ENCODE measurements around the gene RETREG3. TPM values are rescaled to one million over a fixed set of nuclear protein-coding genes. Genes with fewer than 3 reads are reported as not detected.
A peak's percentile ranks its signal among the peaks of the same experiment; 100 is the strongest.
"Not testable (repeated sequence)": the region's sequence is repeated elsewhere in the genome, so short reads cannot be mapped to it uniquely, and the experiment has no call there.

Gene RETREG3
- polyA plus RNA-seq, 1 donor, result 60.6 TPM

GRCh38 chr17:42553866-42554249 lies 55.3 kb downstream of the RETREG3 start:
- DNase-seq, result no peak

DNA sequence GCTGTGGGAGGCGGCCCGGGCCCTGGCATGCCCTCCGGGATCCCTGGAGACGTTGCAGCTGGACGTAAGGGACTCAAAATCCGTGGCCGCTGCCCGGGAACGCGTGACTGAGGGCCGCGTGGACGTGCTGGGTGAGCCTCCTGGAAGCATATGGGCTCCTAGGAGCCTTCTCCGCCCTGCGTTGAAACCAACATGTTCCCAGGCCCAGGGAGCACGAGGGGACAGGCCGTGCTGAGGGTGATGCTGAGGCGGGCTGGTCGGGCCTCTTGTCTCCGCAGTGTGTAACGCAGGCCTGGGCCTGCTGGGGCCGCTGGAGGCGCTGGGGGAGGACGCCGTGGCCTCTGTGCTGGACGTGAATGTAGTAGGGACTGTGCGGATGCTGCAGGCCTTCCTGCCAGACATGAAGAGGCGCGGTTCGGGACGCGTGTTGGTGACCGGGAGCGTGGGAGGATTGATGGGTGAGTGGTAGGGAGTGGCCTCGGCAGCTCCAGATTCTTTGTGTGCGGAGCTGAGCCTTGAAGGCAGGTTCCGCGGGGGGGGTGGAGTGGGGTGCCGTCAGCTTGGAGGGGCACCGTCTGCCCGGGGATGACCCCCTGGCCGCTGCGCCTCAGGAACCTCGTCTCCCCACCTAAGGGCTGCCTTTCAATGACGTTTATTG lies 55.9 kb downstream of the RETREG3 start:
- no peak for DNase-seq

DNA sequence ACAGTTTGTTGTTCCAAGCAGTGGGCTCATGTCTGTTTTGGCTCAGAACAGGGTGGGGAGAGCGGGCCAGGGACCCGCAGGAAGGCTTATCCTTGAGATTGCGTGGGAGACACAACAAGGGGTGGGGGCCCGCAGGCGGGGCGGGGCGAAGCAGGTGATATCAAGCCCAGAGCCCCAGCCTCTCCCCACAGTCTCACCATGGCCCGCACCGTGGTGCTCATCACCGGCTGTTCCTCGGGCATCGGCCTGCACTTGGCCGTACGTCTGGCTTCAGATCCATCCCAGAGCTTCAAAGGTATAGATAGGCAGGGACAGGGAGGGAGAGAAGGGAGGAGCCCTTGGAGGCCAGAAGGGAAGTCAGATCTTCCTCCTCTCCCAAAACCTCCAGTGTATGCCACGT lies 56.4 kb downstream of the RETREG3 start, which contains the start of gene HSD17B1:
Gene HSD17B1 (plus strand): TSS at position 188 of the 400 bp plus-strand sequence. CDS start 11 bp downstream, at position 199.
- DNase-seq, result not testable (repeated sequence)

DNA sequence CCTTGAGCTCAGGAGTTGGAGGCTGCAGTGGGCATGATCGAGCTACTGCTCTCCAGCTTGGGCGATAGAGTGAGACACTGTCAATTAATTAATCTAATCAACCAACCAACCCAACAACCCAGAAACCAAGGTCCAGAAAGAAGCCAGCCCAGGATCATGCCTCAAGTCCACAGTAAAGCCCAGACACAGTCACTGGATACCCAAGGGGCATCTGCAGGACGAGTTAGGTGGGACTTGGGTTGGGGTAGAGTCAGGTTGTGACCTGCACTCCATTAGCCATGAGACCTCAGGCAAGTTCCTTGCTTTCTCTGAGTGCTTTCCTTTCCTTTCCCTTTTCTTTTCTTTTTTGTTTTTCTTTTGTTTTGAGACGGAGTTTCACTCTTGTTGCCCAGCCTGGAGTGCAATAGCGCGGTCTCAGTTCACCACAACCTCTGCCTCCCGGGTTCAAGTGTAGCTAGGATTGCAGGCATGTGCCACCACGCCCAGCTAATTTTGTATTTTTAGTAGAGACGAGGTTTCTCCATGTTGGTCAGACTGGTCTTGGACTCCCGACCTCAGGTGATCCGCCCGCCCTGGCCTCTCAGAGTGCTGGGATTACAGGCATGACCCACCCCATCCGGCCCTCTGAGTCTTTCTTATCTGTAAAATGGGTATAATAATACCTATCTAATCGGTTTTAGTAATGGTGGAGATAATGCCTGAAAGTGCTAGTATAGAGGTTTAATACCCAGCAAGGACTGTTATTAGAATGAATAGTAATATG lies 60.0 kb downstream of the RETREG3 start:
- no peak for DNase-seq

GRCh38 chr17:42548070-42548837 lies 60.9 kb downstream of the RETREG3 start:
- DNase-seq, result peak; percentile 72

DNA sequence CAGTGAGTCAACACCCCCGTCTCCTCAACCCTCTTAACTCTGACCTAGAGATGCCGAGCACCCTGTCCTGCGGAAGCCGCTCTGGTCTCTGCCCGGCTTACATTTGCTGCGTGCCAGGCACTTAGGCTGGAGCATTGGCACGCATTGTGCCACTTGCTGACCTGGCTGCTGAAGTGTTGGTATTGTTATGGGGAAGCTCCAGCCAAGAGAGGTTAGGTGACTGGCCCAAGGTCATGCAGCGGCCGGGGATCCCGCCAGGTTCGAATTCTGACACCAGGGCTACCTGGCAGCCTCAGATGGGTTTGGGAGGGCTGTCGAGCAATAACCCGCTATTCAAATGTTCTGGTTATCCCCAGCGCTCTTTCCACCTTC lies 61.5 kb downstream of the RETREG3 start:
- DNase-seq, result no peak

DNA sequence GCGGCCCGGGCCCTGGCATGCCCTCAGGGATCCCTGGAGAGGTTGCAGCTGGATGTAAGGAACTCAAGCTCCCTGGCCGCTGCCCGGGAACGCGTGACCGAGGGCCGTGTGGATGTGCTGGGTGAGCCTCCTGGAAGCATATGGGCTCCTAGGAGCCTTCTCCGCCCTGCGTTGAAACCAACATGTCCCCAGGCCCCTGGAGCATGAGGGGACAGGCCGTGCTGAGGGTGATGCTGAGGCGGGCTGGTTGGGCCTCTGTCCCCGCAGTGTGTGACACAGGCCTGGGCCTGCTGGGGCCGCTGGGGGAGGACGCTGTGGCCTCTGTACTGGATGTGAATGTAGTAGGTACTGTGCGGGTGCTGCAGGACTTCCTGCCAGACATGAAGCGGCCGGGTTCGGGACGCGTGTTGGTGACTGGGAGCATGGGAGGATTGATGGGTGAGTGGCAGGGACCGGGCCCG lies 62.1 kb downstream of the RETREG3 start:
- DNase-seq, result no peak

- DNase-seq, result not testable (repeated sequence)
Measured at GRCh38 chr17:42545755-42546505, 63.2 kb downstream of the RETREG3 start.

DNA sequence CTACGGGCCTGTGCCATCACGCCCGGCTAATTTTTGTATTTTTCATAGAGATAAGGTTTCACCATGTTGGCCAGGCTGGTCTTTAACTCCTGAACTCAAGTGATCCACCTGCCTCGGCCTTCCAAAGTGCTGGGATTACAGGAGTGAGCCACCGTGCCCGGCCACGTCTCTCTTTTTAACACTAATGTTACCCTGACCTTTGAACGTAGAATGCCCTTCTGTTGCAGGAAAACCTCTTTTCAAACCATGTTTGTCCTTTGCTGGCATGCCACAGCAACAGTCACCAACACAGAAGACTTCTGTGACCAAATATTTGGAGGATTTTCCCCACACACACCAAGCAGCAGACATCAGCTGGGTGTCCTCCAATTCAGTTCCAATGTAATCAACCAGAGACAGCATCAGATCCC lies 64.3 kb downstream of the RETREG3 start:
- no peak for DNase-seq

- no peak for DNase-seq
Measured at GRCh38 chr17:42543190-42544079, 65.7 kb downstream of the RETREG3 start.

GRCh38 chr17:42541041-42541833 lies 67.9 kb downstream of the RETREG3 start:
- no peak for DNase-seq

GRCh38 chr17:42540558-42540957 lies 68.6 kb downstream of the RETREG3 start:
- DNase-seq, result not testable (repeated sequence)

- DNase-seq, result no peak
Measured at GRCh38 chr17:42538482-42538881, 70.7 kb downstream of the RETREG3 start.

DNA sequence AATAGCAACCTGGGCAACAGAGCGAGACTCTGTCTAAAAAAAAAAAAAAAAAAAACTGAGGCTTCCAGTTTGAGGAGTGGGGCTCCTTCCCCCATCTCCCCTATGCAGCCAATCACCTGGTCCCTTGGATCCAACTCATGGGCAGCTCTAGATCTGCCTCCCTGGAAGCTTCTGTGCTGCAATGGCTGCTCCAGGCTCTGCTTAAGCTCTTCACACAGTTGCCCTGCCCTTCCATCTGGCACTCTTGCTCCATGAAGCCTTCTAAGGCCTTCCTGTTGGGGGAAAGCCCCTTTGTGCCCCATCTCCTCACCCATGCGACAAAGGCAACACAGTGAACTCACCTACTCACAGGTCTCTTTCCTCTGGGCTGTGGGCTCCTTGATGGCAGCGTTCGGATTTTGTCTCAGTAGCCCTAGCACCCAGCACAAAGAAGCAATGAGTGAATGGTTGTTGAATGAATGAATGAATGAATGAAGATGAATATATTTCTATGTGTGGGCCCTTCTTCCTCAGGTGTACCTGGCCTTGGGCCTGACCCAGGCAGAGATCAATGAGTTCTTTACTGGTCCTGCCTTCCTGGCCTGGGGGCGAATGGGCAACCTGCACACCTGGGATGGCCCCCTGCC lies 71.2 kb downstream of the RETREG3 start:
- DNase-seq, result no peak

GRCh38 chr17:42537156-42537805 lies 71.9 kb downstream of the RETREG3 start:
- no peak for DNase-seq

DNA sequence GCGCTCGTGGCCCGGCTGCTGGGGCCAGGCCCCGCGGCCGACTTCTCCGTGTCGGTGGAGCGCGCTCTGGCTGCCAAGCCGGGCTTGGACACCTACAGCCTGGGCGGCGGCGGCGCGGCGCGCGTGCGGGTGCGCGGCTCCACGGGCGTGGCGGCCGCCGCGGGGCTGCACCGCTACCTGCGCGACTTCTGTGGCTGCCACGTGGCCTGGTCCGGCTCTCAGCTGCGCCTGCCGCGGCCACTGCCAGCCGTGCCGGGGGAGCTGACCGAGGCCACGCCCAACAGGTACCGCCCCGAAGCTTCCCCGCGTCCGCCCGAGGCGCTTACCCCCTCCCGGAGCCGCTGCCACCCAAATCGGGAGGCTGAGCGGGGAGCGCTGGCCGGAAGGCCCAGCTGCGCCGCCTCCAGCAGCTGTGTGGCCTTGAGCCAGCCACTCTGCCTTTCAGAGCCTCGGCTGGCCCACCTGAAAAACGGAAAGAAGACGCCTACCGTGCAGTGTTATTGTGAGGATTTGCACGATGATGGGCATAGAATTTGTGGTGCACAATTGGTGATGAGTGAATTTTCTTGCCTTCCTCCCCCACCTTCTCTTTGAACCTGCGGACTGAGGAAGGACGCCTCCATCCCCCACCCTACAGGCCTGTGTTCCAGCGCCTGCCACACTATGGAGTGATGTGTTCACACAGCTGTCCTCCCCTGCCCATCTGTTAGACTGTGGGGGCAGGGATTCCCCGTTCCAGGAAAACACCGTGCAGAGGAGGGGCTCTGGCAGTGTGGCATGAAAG lies 72.6 kb downstream of the RETREG3 start:
- no peak for DNase-seq

- peak; percentile 86 for DNase-seq
Measured at GRCh38 chr17:42536048-42536371, 73.2 kb downstream of the RETREG3 start, which contains the start of gene NAGLU. Gene NAGLU (plus strand): TSS chr17:42536241. CDS start chr17:42536273, 32 bp downstream.

All from left kidney (tissue), 2 donors.